Measurements from ENCODE around the gene ABLIM2.

DNA sequence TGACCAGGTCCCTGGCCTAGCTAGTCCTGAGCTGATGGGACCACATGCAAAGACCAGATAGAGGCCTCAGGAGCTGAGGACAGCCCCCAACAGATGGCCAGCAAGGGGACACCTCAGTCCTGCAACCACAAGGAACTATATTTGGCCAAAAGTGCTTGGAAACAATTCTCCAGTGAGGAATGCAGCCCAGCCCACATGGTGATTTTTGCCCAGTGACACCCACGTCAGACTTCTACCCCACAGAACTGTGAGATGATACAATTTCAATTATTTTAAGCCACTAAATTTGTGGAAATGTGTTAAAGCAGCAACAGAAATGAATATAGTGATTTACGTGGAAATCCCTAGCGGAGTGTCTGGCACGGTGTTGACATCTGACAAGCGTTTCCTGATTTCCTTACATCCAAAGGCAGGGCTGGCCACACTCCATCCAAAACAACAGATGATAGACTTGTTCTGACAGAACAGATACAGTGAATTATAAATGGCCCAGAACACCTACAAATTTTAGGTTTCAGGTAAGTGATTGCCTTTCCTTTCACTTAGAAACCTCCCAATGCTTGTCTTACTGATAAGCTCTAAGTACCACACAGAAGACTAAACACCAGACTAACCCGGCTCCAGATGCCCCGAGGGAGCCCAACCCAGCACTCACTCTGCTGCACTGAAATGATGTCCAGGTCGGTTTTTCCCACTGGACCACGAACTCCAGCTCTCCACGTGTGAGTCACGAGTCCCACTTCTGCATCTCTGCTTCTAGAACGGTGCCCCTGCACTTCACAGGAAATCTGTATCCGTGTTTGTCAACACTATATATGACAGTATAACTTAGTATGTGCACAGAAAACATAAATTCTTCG lies 224.7 kb downstream of the ABLIM2 start:
- no peak for TF ChIP-seq ZFP30 (CRISPR knock-in tag; IDR thresholded peaks at IDR 0.05)
- no peak for TF ChIP-seq PPARA (CRISPR knock-in tag; IDR thresholded peaks at IDR 0.05; ENCODE audit: borderline replicate concordance)
- no peak for TF ChIP-seq ZNF8 (CRISPR knock-in tag; IDR thresholded peaks at IDR 0.05)
- no peak for TF ChIP-seq CSRNP3 (CRISPR knock-in tag; IDR thresholded peaks at IDR 0.05)
- TF ChIP-seq CSDC2 (CRISPR knock-in tag; IDR thresholded peaks at IDR 0.05): no peak
- TF ChIP-seq TOX (CRISPR knock-in tag; IDR thresholded peaks at IDR 0.05; ENCODE audit: borderline replicate concordance): no peak

All from SK-N-SH treated with all-trans-retinoic acid at 6 μM for 48 hours (cell line).